IMR-90 (cell line): Measurements from ENCODE around the gene DPEP1. TPM values are rescaled to one million over a fixed set of nuclear protein-coding genes. Genes with fewer than 3 reads are reported as not detected.

Source experiments
- ATAC-seq: fragments of 200-7000 bp; cut with Tn5 transposase; 2 replicates; pipeline ENCODE4 v1.9.1; 2020; ENCODE audit warnings: low read depth, mild to moderate bottlenecking, moderate library complexity
- BruUV-seq: library from RNA; stranded (reverse); fragments of 400-500 nt; replicated peaks from 2 replicates; lab custom pipeline; 2021; lab: Mats Ljungman, UMichigan
- CTCF ChIA-PET: fragments of 300-600 bp; formaldehyde crosslinking; extraction: SDS; loops from one replicate; lab custom pipeline; 2021; ENCODE audit warnings: antibody characterized with exemption; lab: Yijun Ruan, JAX
- POLR2A ChIA-PET: fragments of 300-600 bp; sonication (Branson Sonifier 250); formaldehyde crosslinking; loops from one replicate; lab custom pipeline; 2022; ENCODE audit warnings: antibody characterized with exemption; ENCODE audit not compliant: unreplicated experiment; lab: Charles Lee
- DNase-seq: peaks from one replicate; pipeline ENCODE4 v3.0.0; 2013
- H2AFZ ChIP-seq: replicated peaks from 2 replicates; pipeline ENCODE3; 2013; ENCODE audit warnings: low read length, mild to moderate bottlenecking; ENCODE audit not compliant: poor library complexity
- H2AK5ac ChIP-seq: 2 replicates; pipeline ENCODE4 v1.6.1; 2013; ENCODE audit warnings: low read depth, low read length, inconsistent platforms
- H2AK9ac ChIP-seq: replicated peaks from 2 replicates; pipeline ENCODE3; 2013; ENCODE audit warnings: mild to moderate bottlenecking, low read depth, low read length, moderate library complexity; ENCODE audit not compliant: poor library complexity
- H2BK120ac ChIP-seq: 2 replicates; pipeline ENCODE4 v1.6.1; 2013; ENCODE audit warnings: low read depth, low read length, inconsistent platforms
- H2BK15ac ChIP-seq: 3 replicates; pipeline ENCODE4 v1.6.1; 2013; ENCODE audit warnings: low read depth, low read length, inconsistent platforms
- H2BK20ac ChIP-seq: 2 replicates; pipeline ENCODE4 v1.6.1; 2013; ENCODE audit warnings: low read depth, mild to moderate bottlenecking, inconsistent platforms, low read length, moderate library complexity
- H2BK5ac ChIP-seq: 2 replicates; pipeline ENCODE4 v1.6.1; 2013; ENCODE audit warnings: mild to moderate bottlenecking, low read depth, low read length, inconsistent platforms; ENCODE audit not compliant: poor library complexity, severe bottlenecking
- H3K14ac ChIP-seq: replicated peaks from 2 replicates; pipeline ENCODE4 v1.6.1; 2013; ENCODE audit warnings: low read depth, low read length, inconsistent platforms
- H3K18ac ChIP-seq: 2 replicates; pipeline ENCODE4 v1.6.1; 2013; ENCODE audit warnings: low read depth, low read length, control low read depth
- H3K23ac ChIP-seq: 2 replicates; pipeline ENCODE4 v1.6.1; 2013; ENCODE audit warnings: low read depth, low read length, inconsistent platforms
- H3K27ac ChIP-seq: 2 replicates; pipeline ENCODE4 v1.5.1; 2013; ENCODE audit warnings: mild to moderate bottlenecking, control low read depth, low read length; ENCODE audit not compliant: insufficient read depth
- H3K27me3 ChIP-seq: 2 replicates; pipeline ENCODE4 v1.6.1; 2013; ENCODE audit warnings: low read length; ENCODE audit not compliant: control insufficient read depth, insufficient read depth
- H3K36me3 ChIP-seq: 2 replicates; pipeline ENCODE4 v1.6.1; 2013; ENCODE audit warnings: low read length, mixed read lengths; ENCODE audit not compliant: control insufficient read depth, insufficient read depth
- H3K4ac ChIP-seq: 2 replicates; pipeline ENCODE4 v1.6.1; 2013; ENCODE audit warnings: low read depth, low read length, inconsistent platforms
- H3K4me1 ChIP-seq: 2 replicates; pipeline ENCODE4 v1.6.1; 2013; ENCODE audit warnings: low read length, mixed read lengths; ENCODE audit not compliant: control insufficient read depth, insufficient read depth
- H3K4me2 ChIP-seq: 2 replicates; pipeline ENCODE4 v1.6.1; 2013; ENCODE audit warnings: low read depth, mild to moderate bottlenecking, control low read depth, low read length, moderate library complexity
- H3K4me3 ChIP-seq: 2 replicates; pipeline ENCODE4 v1.5.1; 2013; ENCODE audit warnings: low read depth, mild to moderate bottlenecking, control low read depth, low read length, moderate library complexity; ENCODE audit not compliant: insufficient read depth
- H3K56ac ChIP-seq: 2 replicates; pipeline ENCODE4 v1.6.1; 2013; ENCODE audit warnings: low read length, inconsistent platforms; ENCODE audit not compliant: insufficient read depth; ENCODE audit errors: extremely low read depth
- H3K79me1 ChIP-seq, 2 experiments: 2 replicates each; pipeline ENCODE4 v1.6.1; 2013; ENCODE audit warnings: low read length in 2 of 2, inconsistent platforms in 1 of 2, low read depth in 1 of 2
- H3K9ac ChIP-seq: 2 replicates; pipeline ENCODE4 v1.6.1; 2013; ENCODE audit warnings: low read depth, low read length, control low read depth
- H3K9me1 ChIP-seq: 2 replicates; pipeline ENCODE4 v1.6.1; 2013; ENCODE audit warnings: low read length, inconsistent platforms; ENCODE audit not compliant: insufficient read depth
- H3K9me3 ChIP-seq: 2 replicates; pipeline ENCODE4 v1.6.1; 2013; ENCODE audit warnings: low read length; ENCODE audit not compliant: control insufficient read depth, insufficient read depth
- H4K20me1 ChIP-seq: 2 replicates; pipeline ENCODE4 v1.6.1; 2013; ENCODE audit warnings: low read length, inconsistent platforms; ENCODE audit not compliant: insufficient read depth
- H4K5ac ChIP-seq: 2 replicates; pipeline ENCODE4 v1.6.1; 2013; ENCODE audit warnings: mild to moderate bottlenecking, low read depth, low read length, control low read depth
- H4K8ac ChIP-seq, 2 experiments: 2 replicates each; pipeline ENCODE4 v1.6.1; 2013; ENCODE audit warnings: low read depth in 2 of 2, low read length in 2 of 2, control low read depth in 1 of 2, inconsistent platforms in 1 of 2
- H4K91ac ChIP-seq: 2 replicates; pipeline ENCODE4 v1.6.1; 2013; ENCODE audit warnings: low read depth, low read length, inconsistent platforms; ENCODE audit not compliant: insufficient read depth
- BHLHE40 ChIP-seq: fragments of 150-350 bp; IDR thresholded peaks from 2 replicates; pipeline ENCODE4 v1.6.1; 2016; ENCODE audit warnings: mild to moderate bottlenecking, low read depth, low read length
- MAZ ChIP-seq: IDR thresholded peaks from 2 replicates; pipeline ENCODE4 v1.6.1; 2012; ENCODE audit warnings: low read depth, mild to moderate bottlenecking, low read length, improper control_type of control experiment, moderate library complexity, borderline replicate concordance
- POLR2A ChIP-seq: IDR thresholded peaks from 2 replicates; pipeline ENCODE4 v1.6.1; 2012; ENCODE audit warnings: mild to moderate bottlenecking, low read depth, low read length
- RFX5 ChIP-seq: IDR thresholded peaks from 2 replicates; pipeline ENCODE4 v1.8.0; 2012; ENCODE audit warnings: low read depth, mild to moderate bottlenecking, low read length, moderate library complexity
- WGBS, 2 experiments: methylation state at CpG; one replicate each; pipeline versions ENCODE4 v1.1.5 to v1.1.7; 2013; ENCODE audit warnings: missing lambda C conversion rate in 2 of 2; ENCODE audit not compliant: insufficient read length in 1 of 2; ENCODE audit errors: extremely low coverage in 2 of 2; 5-methylcytosine and 5-hydroxymethylcytosine counted together
- dilution Hi-C: fragments of 300-500 bp; cut with HindIII; formaldehyde crosslinking; loops from one replicate; pipeline ENCODE4 v1.14.3; 2018; ENCODE audit warnings: low sequenced_read_pairs; ENCODE audit not compliant: unreplicated experiment
- in situ Hi-C: fragments of 300-500 bp; cut with MboI; formaldehyde crosslinking; loops from 3 replicates; pipeline ENCODE4 v1.14.3; 2019; ENCODE audit warnings: low sequenced_read_pairs, inconsistent platforms, mixed read lengths
- intact Hi-C: fragments of 100-400 bp; cut with micrococcal nuclease; formaldehyde crosslinking; loops from 2 replicates; pipeline ENCODE4 v1.10.0; 2022
- polyA plus RNA-seq, 3 experiments: library from polyadenylated mRNA; depleted of rRNA; stranded (reverse); fragments of >200 nt; gene quantifications; 2 replicates each; pipeline ENCODE4 v1.2.3, GENCODE V29; 2012; ENCODE audit warnings: low replicate concordance in 1 of 3
- total RNA-seq: library from RNA; depleted of rRNA; stranded (reverse); fragments of >200 nt; gene quantifications from 2 replicates; pipeline ENCODE4 v1.2.3, GENCODE V29; 2012
- TF ChIP-seq, protein P1 (sequence below): fragments of 150-350 bp; IDR thresholded peaks from 2 replicates; pipeline ENCODE4 v1.6.1; 2016; ENCODE audit warnings: low read depth, mild to moderate bottlenecking, low read length, moderate library complexity, borderline replicate concordance
- TF ChIP-seq, protein P2 (sequence below): fragments of 150-350 bp; IDR thresholded peaks from 2 replicates; pipeline ENCODE4 v1.6.1; 2017; ENCODE audit warnings: mild to moderate bottlenecking, antibody characterized with exemption, low read length, low read depth

Gene DPEP1
- total and polyA plus RNA-seq, 2 of the 4 experiments (the other 2 are of a cell fraction): not detected

DNA sequence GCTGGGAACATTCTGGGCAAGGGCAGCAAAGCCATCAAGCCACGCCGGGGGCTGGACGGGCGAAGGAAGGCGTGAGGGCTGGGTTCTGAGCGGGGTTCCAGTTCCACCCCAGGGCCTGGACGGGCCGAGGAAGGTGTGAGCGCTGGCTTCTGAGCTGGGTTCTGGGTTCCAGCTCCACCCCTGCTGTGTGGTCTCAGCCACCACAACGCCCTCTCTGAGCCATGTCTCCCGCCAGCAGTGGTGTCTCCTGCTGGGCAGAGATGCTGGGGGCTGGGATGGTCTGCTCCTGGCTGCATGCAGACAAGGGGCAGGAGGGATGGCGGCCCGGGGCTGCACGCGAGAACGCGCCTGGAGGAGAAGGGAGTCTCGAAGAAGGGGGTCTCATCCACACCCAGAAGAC is 41.8 kb upstream of the DPEP1 start:
- ChIA-PET CTCF (no interaction called here), POLR2A (no interaction called here)
- TF ChIP-seq MAZ (no peak), RFX5 (no peak), BHLHE40 (no peak), POLR2A (no peak)
- TF ChIP-seq, protein P1, sequence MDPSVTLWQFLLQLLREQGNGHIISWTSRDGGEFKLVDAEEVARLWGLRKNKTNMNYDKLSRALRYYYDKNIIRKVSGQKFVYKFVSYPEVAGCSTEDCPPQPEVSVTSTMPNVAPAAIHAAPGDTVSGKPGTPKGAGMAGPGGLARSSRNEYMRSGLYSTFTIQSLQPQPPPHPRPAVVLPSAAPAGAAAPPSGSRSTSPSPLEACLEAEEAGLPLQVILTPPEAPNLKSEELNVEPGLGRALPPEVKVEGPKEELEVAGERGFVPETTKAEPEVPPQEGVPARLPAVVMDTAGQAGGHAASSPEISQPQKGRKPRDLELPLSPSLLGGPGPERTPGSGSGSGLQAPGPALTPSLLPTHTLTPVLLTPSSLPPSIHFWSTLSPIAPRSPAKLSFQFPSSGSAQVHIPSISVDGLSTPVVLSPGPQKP: no peak
- TF ChIP-seq, protein P2, sequence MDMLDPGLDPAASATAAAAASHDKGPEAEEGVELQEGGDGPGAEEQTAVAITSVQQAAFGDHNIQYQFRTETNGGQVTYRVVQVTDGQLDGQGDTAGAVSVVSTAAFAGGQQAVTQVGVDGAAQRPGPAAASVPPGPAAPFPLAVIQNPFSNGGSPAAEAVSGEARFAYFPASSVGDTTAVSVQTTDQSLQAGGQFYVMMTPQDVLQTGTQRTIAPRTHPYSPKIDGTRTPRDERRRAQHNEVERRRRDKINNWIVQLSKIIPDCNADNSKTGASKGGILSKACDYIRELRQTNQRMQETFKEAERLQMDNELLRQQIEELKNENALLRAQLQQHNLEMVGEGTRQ: no peak
- 75% methylated on average over 7 of the region's 18 CpGs; no CpG with 5 or more reads in 1 of the 2 experiments for WGBS, 2 experiments
- Histone ChIP-seq H3K9ac (no peak overlapping the region), H3K79me1 (no peaks in the 10 kb centered on the region), H3K18ac (no peak overlapping the region), H4K5ac (no peak overlapping the region), H3K56ac (no peak overlapping the region), H2BK5ac (no peak overlapping the region), H3K14ac (no peak overlapping the region), H4K8ac (peak overlapping the region in 1 of 2 experiments; percentile 21; a peak in 1 of 4 replicates), H2AK5ac (peak overlapping the region; percentile 23; the same call in 1 of the 2 replicates), H2BK20ac (no peak overlapping the region), H4K91ac (peak overlapping the region; percentile 37; the same call in 1 of the 2 replicates), H3K27ac (no peak overlapping the region), H4K20me1 (peaks cover under 1% of the 10 kb centered on the region; the same call in 1 of the 2 replicates), H2BK15ac (no peak overlapping the region), H3K27me3 (peaks cover 4% of the 10 kb centered on the region; the same call in 1 of the 2 replicates), H3K23ac (peak overlapping the region; percentile 37; the same call in 1 of the 2 replicates), H3K9me1 (no peaks in the 10 kb centered on the region), H3K4me1 (peaks cover 15% of the 10 kb centered on the region), H3K9me3 (no peaks in the 10 kb centered on the region), H3K4me3 (no peak overlapping the region), H3K4me2 (no peak overlapping the region), H2BK120ac (peak overlapping the region; percentile 40), H3K36me3 (no peaks in the 10 kb centered on the region), H3K4ac (no peak overlapping the region), H2AK9ac (peak overlapping the region; percentile 72), H2AFZ (no peak overlapping the region)
- no TSS peak for BruUV-seq
- dilution Hi-C loops: no loop called here
- in situ Hi-C loops: loop anchor here (5.0 kb wide), 1 partner anchor 71 kb away; no protein-coding TSS in a partner anchor
- DNase-seq (no peak), ATAC-seq (no peak)
- intact Hi-C loops: no loop called here
